A549 (cell line): Measurements from ENCODE around the gene PLAAT2. TPM values are rescaled to one million over a fixed set of nuclear protein-coding genes. Genes with fewer than 3 reads are reported as not detected.
"Not testable (repeated sequence)": the region's sequence is repeated elsewhere in the genome, so short reads cannot be mapped to it uniquely, and the experiment has no call there.

Source experiments
- ATAC-seq, 2 experiments: fragments of 200-7000 bp in 1 of 2; fragments of >200 bp in 1 of 2; cut with Nextera tagmentation in 1 of 2; cut with Tn5 transposase in 1 of 2; 3 replicates each; pipeline versions ENCODE4 v1.8.0 to v1.9.1; 2018 to 2020; ENCODE audit warnings: mild to moderate bottlenecking in 1 of 2, moderate library complexity in 1 of 2
- CTCF ChIA-PET: fragments of 300-600 bp; sonication (Branson Sonifier 250); formaldehyde crosslinking; extraction: SDS; loops from one replicate; lab custom pipeline; 2021; ENCODE audit warnings: antibody characterized with exemption, inconsistent platforms; lab: Yijun Ruan, JAX
- POLR2A ChIA-PET: fragments of 350-600 bp; formaldehyde crosslinking; extraction: SDS; loops from one replicate; lab custom pipeline; 2021; ENCODE audit warnings: antibody characterized with exemption, inconsistent platforms; lab: Yijun Ruan, JAX
- DNase-seq, 2 experiments: peaks; one replicate each; pipeline versions ENCODE4 v3.0.0 to v3.0.0-alpha.2; 2011 to 2016; ENCODE audit warnings: low read depth in 1 of 2, low spot score in 1 of 2
- FAIRE-seq: peaks from 2 replicates; lab custom pipeline; 2011; peaks lifted over from hg19 to GRCh38; lab: Jason Lieb, UNC
- H3K27ac ChIP-seq, 2 experiments: fragments of >200 bp; sonication (Bioruptor Twin); formaldehyde crosslinking; 3 replicates each; pipeline ENCODE4 v1.5.1; 2016 to 2017
- H3K4me1 ChIP-seq: fragments of >200 bp; sonication (Bioruptor Twin); formaldehyde crosslinking; 3 replicates; pipeline ENCODE4 v1.6.1; 2016
- H3K4me2 ChIP-seq: fragments of >200 bp; sonication (Bioruptor Twin); formaldehyde crosslinking; 3 replicates; pipeline ENCODE4 v1.6.1; 2016
- H3K4me3 ChIP-seq: fragments of >200 bp; sonication (Bioruptor Twin); formaldehyde crosslinking; 3 replicates; pipeline ENCODE4 v1.5.1; 2016
- H3K9me3 ChIP-seq: fragments of >200 bp; sonication (Bioruptor Twin); formaldehyde crosslinking; 3 replicates; pipeline ENCODE4 v1.6.1; 2016
- CHD2 ChIP-seq: fragments of 150-350 bp; IDR thresholded peaks from 2 replicates; pipeline ENCODE4 v1.6.1; 2014; ENCODE audit warnings: low read length; ENCODE audit not compliant: partially characterized antibody
- JUN ChIP-seq, 2 experiments: fragments of >200 bp; sonication (Bioruptor Twin); formaldehyde crosslinking; IDR thresholded peaks; 2 replicates in 1 of 2; 3 replicates in 1 of 2; pipeline ENCODE4 v1.6.1; 2016 to 2017
- KDM1A ChIP-seq: fragments of 200-600 bp; sonication (generic); IDR thresholded peaks from 2 replicates; pipeline ENCODE4 v1.6.1; 2016; ENCODE audit warnings: low read depth, mild to moderate bottlenecking
- MAFK ChIP-seq: fragments of 450-650 bp; IDR thresholded peaks from 2 replicates; pipeline ENCODE4 v1.6.1; 2014; ENCODE audit not compliant: partially characterized antibody
- MYC ChIP-seq: IDR thresholded peaks from 2 replicates; pipeline ENCODE4 v1.6.1; 2012; ENCODE audit warnings: mild to moderate bottlenecking, inconsistent platforms, low read length, improper control_type of control experiment, borderline replicate concordance
- NPAS2 ChIP-seq: fragments of 250-450 bp; sonication (Bioruptor Pico); IDR thresholded peaks from 2 replicates; pipeline ENCODE4 v1.8.0; 2022; ENCODE audit warnings: mild to moderate bottlenecking, moderate library complexity, borderline replicate concordance
- NR3C1 ChIP-seq: fragments of >200 bp; sonication (Bioruptor Twin); formaldehyde crosslinking; IDR thresholded peaks from 3 replicates; pipeline ENCODE4 v1.6.1; 2017
- RARB ChIP-seq: fragments of 250-450 bp; sonication (Bioruptor Pico); IDR thresholded peaks from 2 replicates; pipeline ENCODE4 v1.8.0; 2021; ENCODE audit warnings: mild to moderate bottlenecking, moderate library complexity
- SREBF2 ChIP-seq: fragments of 450-650 bp; IDR thresholded peaks from 2 replicates; pipeline ENCODE4 v1.6.1; 2014; ENCODE audit warnings: mild to moderate bottlenecking, moderate library complexity
- WGBS: methylation state at CpG from one replicate; pipeline ENCODE4 v1.1.6; 2017; ENCODE audit errors: missing lambda C conversion rate; 5-methylcytosine and 5-hydroxymethylcytosine counted together
- polyA plus RNA-seq, 4 experiments: library from polyadenylated mRNA; depleted of rRNA in 3 of 4; stranded (reverse); fragments of >200 nt; fragmentation: RNase III in 1 of 4; extraction: RNeasy Plus Mini Kit Qiagen cat#74134 plus additional on column Dnase treatment in 1 of 4; gene quantifications; 2 replicates in 3 of 4; 3 replicates in 1 of 4; pipeline ENCODE4 v1.2.3, GENCODE V29; 2011 to 2017
- TF ChIP-seq, protein P1 (sequence below): fragments of 150-350 bp; IDR thresholded peaks from 2 replicates; pipeline ENCODE4 v1.6.1; 2014; ENCODE audit warnings: low read depth, mild to moderate bottlenecking, low read length
- TF ChIP-seq, protein P2 (sequence below): fragments of 450-650 bp; IDR thresholded peaks from 2 replicates; pipeline ENCODE4 v1.6.1; 2014; ENCODE audit warnings: antibody characterized with exemption
- TF ChIP-seq, protein P3 (sequence below): fragments of >200 bp; sonication (Bioruptor Twin); formaldehyde crosslinking; IDR thresholded peaks from 3 replicates; pipeline ENCODE4 v1.6.1; 2016

The PLAAT2 gene
- polyA plus RNA-seq, 2 of the 4 experiments (the other 2 are of a cell fraction) = 0.26 to 0.57 TPM

DNA sequence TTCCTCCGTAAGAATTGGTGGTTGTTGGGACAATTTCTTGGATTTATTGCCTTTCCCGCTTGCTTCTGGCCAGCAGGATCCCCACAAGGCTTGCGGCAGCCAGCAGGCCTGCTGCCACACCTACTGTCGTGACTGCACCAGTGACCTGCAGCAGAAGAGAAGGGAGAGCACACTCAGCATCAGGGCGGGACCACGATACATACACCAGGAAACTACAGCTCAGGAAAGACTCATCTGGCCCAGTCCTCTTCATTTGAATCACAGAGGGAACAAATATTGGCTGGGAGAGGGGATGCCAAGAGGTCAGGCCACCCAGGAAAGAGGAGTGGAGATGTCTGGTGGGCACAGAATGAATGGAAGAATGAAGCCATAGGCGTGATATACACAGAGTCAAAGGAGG, 10.3 kb downstream of the PLAAT2 start (continued):
- TF ChIP-seq, protein P1, sequence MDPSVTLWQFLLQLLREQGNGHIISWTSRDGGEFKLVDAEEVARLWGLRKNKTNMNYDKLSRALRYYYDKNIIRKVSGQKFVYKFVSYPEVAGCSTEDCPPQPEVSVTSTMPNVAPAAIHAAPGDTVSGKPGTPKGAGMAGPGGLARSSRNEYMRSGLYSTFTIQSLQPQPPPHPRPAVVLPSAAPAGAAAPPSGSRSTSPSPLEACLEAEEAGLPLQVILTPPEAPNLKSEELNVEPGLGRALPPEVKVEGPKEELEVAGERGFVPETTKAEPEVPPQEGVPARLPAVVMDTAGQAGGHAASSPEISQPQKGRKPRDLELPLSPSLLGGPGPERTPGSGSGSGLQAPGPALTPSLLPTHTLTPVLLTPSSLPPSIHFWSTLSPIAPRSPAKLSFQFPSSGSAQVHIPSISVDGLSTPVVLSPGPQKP = no peak

DNA sequence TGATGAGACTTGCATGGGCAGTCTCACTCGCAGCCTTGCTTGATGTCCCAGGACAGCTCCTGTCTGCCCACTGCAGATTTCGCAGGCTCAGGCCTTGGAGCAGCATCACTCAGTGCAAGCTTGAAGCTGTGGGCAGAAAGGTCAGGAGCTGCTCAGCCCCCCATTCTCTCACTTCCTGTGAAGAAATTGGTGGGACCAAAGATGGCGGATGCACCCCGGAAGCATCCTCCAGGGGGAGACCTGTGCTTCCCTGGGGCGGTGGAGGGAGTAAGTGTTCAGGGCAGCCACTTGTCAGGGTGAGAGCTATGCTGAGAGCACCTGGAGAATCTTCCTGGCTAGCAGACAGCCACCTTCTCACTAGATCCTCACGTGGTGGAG, 11.3 kb downstream of the PLAAT2 start:
- TF ChIP-seq, protein P2, sequence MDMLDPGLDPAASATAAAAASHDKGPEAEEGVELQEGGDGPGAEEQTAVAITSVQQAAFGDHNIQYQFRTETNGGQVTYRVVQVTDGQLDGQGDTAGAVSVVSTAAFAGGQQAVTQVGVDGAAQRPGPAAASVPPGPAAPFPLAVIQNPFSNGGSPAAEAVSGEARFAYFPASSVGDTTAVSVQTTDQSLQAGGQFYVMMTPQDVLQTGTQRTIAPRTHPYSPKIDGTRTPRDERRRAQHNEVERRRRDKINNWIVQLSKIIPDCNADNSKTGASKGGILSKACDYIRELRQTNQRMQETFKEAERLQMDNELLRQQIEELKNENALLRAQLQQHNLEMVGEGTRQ = no peak
- TF ChIP-seq SREBF2 (no peak), KDM1A (no peak), NPAS2 (CRISPR knock-in tag) (no peak)
- DNase-seq = no peak
- CTCF ChIA-PET = interaction anchor here (0.7 to 1.0 kb wide), 2 partner anchors 73 to 104 kb away, joined by 3 to 4 read pairs; no protein-coding TSS in a partner anchor
- Histone ChIP-seq H3K9me3 (no peaks in the 10 kb centered on the region), H3K4me1 (no peaks in the 10 kb centered on the region), H3K27ac (no peak overlapping the region), H3K4me3 (no peak overlapping the region), H3K4me2 (no peak overlapping the region)
- no peak; a peak in 1 of 6 replicates for ATAC-seq
- FAIRE-seq = no peak
- POLR2A ChIA-PET = no interaction called here
- 89% methylated on average over 6 of the region's 6 CpGs for WGBS

DNA sequence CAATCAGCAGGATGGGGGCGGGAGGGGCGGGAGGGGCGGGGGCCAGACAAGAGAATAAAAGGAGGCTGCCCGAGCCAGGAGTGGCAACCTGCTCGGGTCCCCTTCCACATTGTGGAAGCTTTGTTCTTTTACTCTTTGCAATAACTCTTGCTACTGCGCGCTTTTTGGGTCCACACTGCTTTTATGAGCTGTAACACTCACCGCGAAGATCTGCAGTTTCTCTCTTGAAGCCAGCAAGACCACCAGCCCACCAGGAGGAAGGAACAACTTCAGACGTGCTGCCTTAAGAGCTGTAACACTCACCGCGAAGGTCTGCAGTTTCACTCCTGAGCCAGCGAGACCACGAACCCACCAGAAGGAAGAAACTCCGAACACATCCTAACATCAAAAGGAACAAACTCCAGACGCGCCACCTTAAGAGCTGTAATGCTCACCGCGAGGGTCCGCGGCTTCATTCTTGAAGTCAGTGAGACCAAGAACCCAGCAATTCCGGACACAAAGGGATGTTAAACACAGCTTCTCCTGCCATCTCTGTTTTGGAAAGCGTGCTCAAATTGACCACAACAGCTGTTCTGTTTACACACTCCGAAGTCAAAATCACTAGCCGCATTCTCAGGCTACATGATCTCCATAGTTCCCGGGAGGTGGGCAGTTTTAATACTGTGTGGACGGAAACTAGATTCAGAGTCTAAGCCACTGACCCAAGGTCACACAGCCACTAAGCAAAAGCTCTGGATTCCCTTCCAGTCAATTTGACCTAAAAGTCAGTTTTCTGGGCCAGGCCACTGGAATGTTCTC, 11.9 kb downstream of the PLAAT2 start:
- Histone ChIP-seq H3K4me1 (no peaks in the 10 kb centered on the region), H3K9me3 (no peaks in the 10 kb centered on the region), H3K4me2 (no peak overlapping the region), H3K27ac (no peak overlapping the region), H3K4me3 (no peak overlapping the region)
- 91% methylated on average over 27 of the region's 27 CpGs for WGBS
- no peak for ATAC-seq
- ChIA-PET CTCF (interaction anchor here (0.7 to 1.0 kb wide), 2 partner anchors 72 to 104 kb away, joined by 3 to 4 read pairs; no protein-coding TSS in a partner anchor), POLR2A (interaction anchor here (0.5 kb wide), 1 partner anchor 18 kb away, joined by 3 read pairs; no protein-coding TSS in a partner anchor)
- DNase-seq = no peak
- TF ChIP-seq MYC (no peak), MAFK (no peak)
- TF ChIP-seq, protein P1 = no peak
- no peak for FAIRE-seq

DNA sequence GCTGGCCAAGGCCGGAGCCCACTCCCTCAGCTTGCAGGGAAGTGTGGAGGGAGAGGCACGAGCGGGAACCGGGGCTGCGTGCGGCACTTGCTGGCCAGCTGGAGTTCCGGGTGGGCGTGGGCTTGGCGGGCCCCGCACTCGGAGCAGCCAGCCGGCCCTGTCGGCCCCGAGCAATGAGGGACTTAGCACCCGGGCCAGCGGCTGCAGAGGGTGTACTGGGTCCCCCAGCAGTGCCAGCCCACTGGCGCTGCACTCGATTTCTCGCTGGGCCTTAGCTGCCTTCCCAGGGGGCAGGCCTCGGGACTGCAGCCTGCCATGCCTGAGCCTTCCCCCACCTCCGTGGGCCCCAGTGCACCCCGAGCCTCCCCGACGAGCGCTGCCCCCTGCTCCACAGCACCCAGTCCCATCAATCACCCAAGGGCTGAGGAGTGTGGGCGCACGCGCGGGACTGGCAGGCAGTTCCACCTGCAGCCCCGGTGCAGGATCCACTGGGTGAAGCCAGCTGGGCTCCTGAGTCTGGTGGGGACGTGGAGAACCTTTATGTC, 13.0 kb downstream of the PLAAT2 start:
- FAIRE-seq = not testable (repeated sequence)

DNA sequence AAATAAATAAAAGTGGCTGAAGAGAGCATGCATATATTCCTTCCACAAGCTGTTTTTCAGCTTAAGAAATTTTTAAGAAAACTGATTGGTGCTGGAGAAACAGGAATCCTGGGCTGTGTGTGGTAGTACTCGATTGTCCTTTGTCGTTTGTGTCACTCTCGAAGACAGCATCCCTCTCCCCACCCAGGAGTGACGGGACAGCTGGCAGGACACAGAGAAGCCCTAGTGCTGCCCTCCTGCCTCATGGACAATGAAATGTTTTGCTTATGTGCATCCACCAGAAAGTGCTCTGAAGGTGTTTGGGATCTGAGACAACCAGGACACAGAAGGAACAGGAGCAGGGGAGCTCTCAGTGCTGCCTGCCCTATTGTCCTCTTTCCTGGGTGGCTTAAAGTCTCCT, 13.8 kb downstream of the PLAAT2 start:
- Histone ChIP-seq H3K9me3 (no peaks in the 10 kb centered on the region), H3K27ac (no peak overlapping the region), H3K4me2 (no peak overlapping the region)
- CTCF ChIA-PET = interaction anchor here (1.1 kb wide), 1 partner anchor 18 kb away, joined by 3 read pairs; no protein-coding TSS in a partner anchor
- 81% methylated on average over 4 of the region's 4 CpGs for WGBS
- ATAC-seq (no peak), DNase-seq (no peak)
- TF ChIP-seq RARB (CRISPR knock-in tag) (no peak), JUN (IDR thresholded peaks at IDR 0.05) (no peak), CHD2 (no peak), NR3C1 (no peak), MYC (no peak)
- TF ChIP-seq, protein P3, sequence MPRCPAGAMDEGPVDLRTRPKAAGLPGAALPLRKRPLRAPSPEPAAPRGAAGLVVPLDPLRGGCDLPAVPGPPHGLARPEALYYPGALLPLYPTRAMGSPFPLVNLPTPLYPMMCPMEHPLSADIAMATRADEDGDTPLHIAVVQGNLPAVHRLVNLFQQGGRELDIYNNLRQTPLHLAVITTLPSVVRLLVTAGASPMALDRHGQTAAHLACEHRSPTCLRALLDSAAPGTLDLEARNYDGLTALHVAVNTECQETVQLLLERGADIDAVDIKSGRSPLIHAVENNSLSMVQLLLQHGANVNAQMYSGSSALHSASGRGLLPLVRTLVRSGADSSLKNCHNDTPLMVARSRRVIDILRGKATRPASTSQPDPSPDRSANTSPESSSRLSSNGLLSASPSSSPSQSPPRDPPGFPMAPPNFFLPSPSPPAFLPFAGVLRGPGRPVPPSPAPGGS = no peak
- TF ChIP-seq, all 56 proteins: peak for 0
- POLR2A ChIA-PET = no interaction called here
- Histone ChIP-seq H3K4me3 (no peak overlapping the region), H3K4me1 (no peaks in the 10 kb centered on the region)
- no peak for FAIRE-seq

More for the DNA sequence above, 13.0 kb downstream of the PLAAT2 start:
- POLR2A ChIA-PET = interaction anchor here (0.5 kb wide), 1 partner anchor 17 kb away, joined by 3 read pairs; no protein-coding TSS in a partner anchor
- ATAC-seq, H3K27ac ChIP-seq, H3K9me3 ChIP-seq, CTCF ChIA-PET, H3K4me3 ChIP-seq, H3K4me1 ChIP-seq, H3K4me2 ChIP-seq, DNase-seq: not testable (repeated sequence)
- WGBS = 86% methylated on average over 25 of the region's 31 CpGs
